ENCODE results near the gene ZNF507. TPM values are rescaled to one million over a fixed set of nuclear protein-coding genes. Genes with fewer than 3 reads are reported as not detected.
"Not testable (repeated sequence)": the region's sequence is repeated elsewhere in the genome, so short reads cannot be mapped to it uniquely, and the experiment has no call there.

ZNF507 gene
- total RNA-seq, 1 donor from 2014 or later: 22.4 TPM

- no peaks in the 10 kb centered on the region for H3K27me3 Mint-ChIP-seq (ENCODE audit: unreplicated experiment)
- no peak overlapping the region for H3K4me3 Mint-ChIP-seq (ENCODE audit: unreplicated experiment)
- no peaks in the 10 kb centered on the region for H3K9me3 Mint-ChIP-seq (ENCODE audit: unreplicated experiment)
- no peak overlapping the region for H3K27ac Mint-ChIP-seq (ENCODE audit: unreplicated experiment)
- no peaks in the 10 kb centered on the region for H3K4me1 Mint-ChIP-seq (ENCODE audit: unreplicated experiment)
- TF ChIP-seq CTCF (IDR thresholded peaks at IDR 0.05): no peak
- peaks cover 19% of the 10 kb centered on the region for H3K36me3 Mint-ChIP-seq (ENCODE audit: unreplicated experiment)
- no peak for DNase-seq (ENCODE audit: extremely low spot score, unreplicated experiment)
Measured at GRCh38 chr19:32422435-32422834, 77.0 kb downstream of the ZNF507 start.

GRCh38 chr19:32423944-32424343 is 78.5 kb downstream of the ZNF507 start:
- not testable (repeated sequence) for DNase-seq (ENCODE audit: extremely low spot score, unreplicated experiment); H3K4me3 Mint-ChIP-seq (ENCODE audit: unreplicated experiment); H3K9me3 Mint-ChIP-seq (ENCODE audit: unreplicated experiment); H3K27me3 Mint-ChIP-seq (ENCODE audit: unreplicated experiment); H3K27ac Mint-ChIP-seq (ENCODE audit: unreplicated experiment); H3K4me1 Mint-ChIP-seq (ENCODE audit: unreplicated experiment)
- H3K36me3 Mint-ChIP-seq (ENCODE audit: unreplicated experiment): peaks cover 24% of the 10 kb centered on the region

- H3K4me1 Mint-ChIP-seq (ENCODE audit: unreplicated experiment): no peaks in the 10 kb centered on the region
- H3K4me3 Mint-ChIP-seq (ENCODE audit: unreplicated experiment): no peak overlapping the region
- no peak for TF ChIP-seq CTCF (IDR thresholded peaks at IDR 0.05)
- no peaks in the 10 kb centered on the region for H3K27me3 Mint-ChIP-seq (ENCODE audit: unreplicated experiment)
- DNase-seq (ENCODE audit: extremely low spot score, unreplicated experiment): no peak
- no peak overlapping the region for H3K27ac Mint-ChIP-seq (ENCODE audit: unreplicated experiment)
- peaks cover 22% of the 10 kb centered on the region for H3K36me3 Mint-ChIP-seq (ENCODE audit: unreplicated experiment)
- no peaks in the 10 kb centered on the region for H3K9me3 Mint-ChIP-seq (ENCODE audit: unreplicated experiment)
Measured at GRCh38 chr19:32427536-32427935, 82.1 kb downstream of the ZNF507 start.

- no peaks in the 10 kb centered on the region for H3K4me1 Mint-ChIP-seq (ENCODE audit: unreplicated experiment)
- no peak overlapping the region for H3K4me3 Mint-ChIP-seq (ENCODE audit: unreplicated experiment)
- H3K27me3 Mint-ChIP-seq (ENCODE audit: unreplicated experiment): no peaks in the 10 kb centered on the region
- H3K27ac Mint-ChIP-seq (ENCODE audit: unreplicated experiment): no peak overlapping the region
- no peaks in the 10 kb centered on the region for H3K9me3 Mint-ChIP-seq (ENCODE audit: unreplicated experiment)
- H3K36me3 Mint-ChIP-seq (ENCODE audit: unreplicated experiment): peaks cover 43% of the 10 kb centered on the region
- TF ChIP-seq CTCF (IDR thresholded peaks at IDR 0.05): no peak
- DNase-seq (ENCODE audit: extremely low spot score, unreplicated experiment): no peak
Measured at GRCh38 chr19:32436692-32437091, 91.3 kb downstream of the ZNF507 start.

GRCh38 chr19:32437096-32437495 is 91.7 kb downstream of the ZNF507 start:
- Mint-ChIP-seq H3K4me1 (ENCODE audit: unreplicated experiment) (no peaks in the 10 kb centered on the region), H3K4me3 (ENCODE audit: unreplicated experiment) (no peak overlapping the region), H3K36me3 (ENCODE audit: unreplicated experiment) (peaks cover 43% of the 10 kb centered on the region), H3K27me3 (ENCODE audit: unreplicated experiment) (no peaks in the 10 kb centered on the region), H3K9me3 (ENCODE audit: unreplicated experiment) (no peaks in the 10 kb centered on the region), H3K27ac (ENCODE audit: unreplicated experiment) (no peak overlapping the region)
- DNase-seq (ENCODE audit: extremely low spot score, unreplicated experiment): no peak
- TF ChIP-seq CTCF (IDR thresholded peaks at IDR 0.05): no peak

Other genes starting within 250 kb of the ZNF507 start
- gene DPY19L3, start 60.2 kb downstream of the ZNF507 start, total RNA-seq: 75.4 and 77.9 TPM in 2 replicates
- 81.6 and 105 TPM in 2 replicates for gene PDCD5, start 235.6 kb downstream of the ZNF507 start, total RNA-seq